Subcutaneous abdominal adipose tissue (tissue), 5 donors: Measurements from ENCODE around the gene BNIP2.

Source experiments
- H3K27ac ChIP-seq: one replicate; pipeline ENCODE4 v1.7.0; 2013; ENCODE audit warnings: low read depth, mild to moderate bottlenecking, inconsistent platforms, low read length, moderate library complexity
- H3K27me3 ChIP-seq, 5 donors: one replicate each; pipeline ENCODE4 v1.7.0; 2013; ENCODE audit warnings: low read length in 5 of 5, inconsistent platforms in 1 of 5; ENCODE audit not compliant: control insufficient read depth in 5 of 5, insufficient read depth in 4 of 5
- H3K36me3 ChIP-seq, 5 donors: one replicate each; pipeline ENCODE4 v1.7.0; 2013; ENCODE audit warnings: low read length in 5 of 5; ENCODE audit not compliant: control insufficient read depth in 5 of 5, insufficient read depth in 5 of 5
- H3K4me1 ChIP-seq, 5 donors: one replicate each; pipeline ENCODE4 v1.7.0; 2013; ENCODE audit warnings: low read length in 5 of 5, mild to moderate bottlenecking in 3 of 5, moderate library complexity in 1 of 5; ENCODE audit not compliant: control insufficient read depth in 5 of 5, insufficient read depth in 5 of 5
- H3K4me3 ChIP-seq, 5 donors: one replicate each; pipeline ENCODE4 v1.7.0; 2013; ENCODE audit warnings: low read length in 5 of 5, low read depth in 1 of 5
- H3K9ac ChIP-seq, 5 donors: one replicate each; pipeline ENCODE4 v1.7.0; 2013; ENCODE audit warnings: low read length in 5 of 5, mild to moderate bottlenecking in 4 of 5, moderate library complexity in 3 of 5
- H3K9me3 ChIP-seq, 5 donors: one replicate each; pipeline ENCODE4 v1.7.0; 2013; ENCODE audit warnings: low read length in 5 of 5; ENCODE audit not compliant: control insufficient read depth in 5 of 5
- donor health status: healthy.
- donor health status: healthy.
- donor health status: healthy.
- donor health status: healthy.
- donor health status: healthy.

The BNIP2 gene, protein sequence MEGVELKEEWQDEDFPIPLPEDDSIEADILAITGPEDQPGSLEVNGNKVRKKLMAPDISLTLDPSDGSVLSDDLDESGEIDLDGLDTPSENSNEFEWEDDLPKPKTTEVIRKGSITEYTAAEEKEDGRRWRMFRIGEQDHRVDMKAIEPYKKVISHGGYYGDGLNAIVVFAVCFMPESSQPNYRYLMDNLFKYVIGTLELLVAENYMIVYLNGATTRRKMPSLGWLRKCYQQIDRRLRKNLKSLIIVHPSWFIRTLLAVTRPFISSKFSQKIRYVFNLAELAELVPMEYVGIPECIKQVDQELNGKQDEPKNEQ

DNA sequence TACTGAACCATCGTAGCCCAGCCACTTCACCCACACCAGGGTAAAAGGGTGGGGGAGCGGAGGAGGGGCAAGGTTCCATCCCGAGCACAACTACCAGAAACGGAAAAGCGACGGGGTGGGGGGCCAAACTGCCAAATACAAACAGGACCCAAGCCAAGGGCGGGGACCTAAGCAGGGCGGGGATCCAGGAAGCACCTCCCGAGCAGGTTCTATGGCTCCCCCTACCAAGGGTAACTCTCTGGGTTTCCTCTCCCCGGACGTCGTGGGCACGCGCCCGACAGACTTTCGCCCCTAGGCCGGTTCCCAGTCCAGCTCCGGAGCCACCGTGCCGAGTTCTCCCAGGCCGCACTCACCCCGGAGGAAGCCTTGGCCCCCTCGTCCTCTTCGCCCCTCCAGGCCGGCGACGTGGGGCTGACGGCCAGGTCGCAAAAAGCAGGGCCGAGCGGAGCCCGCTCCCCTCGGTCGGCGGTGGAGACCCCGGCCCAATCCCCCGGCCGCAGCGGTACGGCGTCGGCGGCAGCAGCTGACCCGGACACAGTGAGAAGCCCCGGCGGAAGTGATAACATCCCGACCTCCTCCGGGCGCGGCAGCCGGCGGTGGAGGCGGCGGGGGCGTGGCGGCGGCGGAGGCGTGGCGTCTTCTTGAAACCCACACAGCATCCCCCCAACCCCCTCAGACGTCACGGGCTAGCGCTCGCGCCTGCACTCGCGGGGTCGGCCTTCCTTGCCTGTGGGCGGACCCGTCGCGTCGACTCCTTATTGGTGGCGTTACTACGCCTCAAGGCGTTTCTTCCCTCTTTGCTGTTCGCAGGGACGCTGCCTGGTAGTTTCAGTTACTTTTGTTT is at the start of gene BNIP2:
TSS of gene BNIP2 (minus strand) at position 539 of the 844 bp plus-strand sequence. CDS start 6,863 bp downstream, outside the sequence.
- peaks cover 0 to 2% (median 0%) of the 10 kb centered on the region in 5 donors for H3K36me3 ChIP-seq

DNA sequence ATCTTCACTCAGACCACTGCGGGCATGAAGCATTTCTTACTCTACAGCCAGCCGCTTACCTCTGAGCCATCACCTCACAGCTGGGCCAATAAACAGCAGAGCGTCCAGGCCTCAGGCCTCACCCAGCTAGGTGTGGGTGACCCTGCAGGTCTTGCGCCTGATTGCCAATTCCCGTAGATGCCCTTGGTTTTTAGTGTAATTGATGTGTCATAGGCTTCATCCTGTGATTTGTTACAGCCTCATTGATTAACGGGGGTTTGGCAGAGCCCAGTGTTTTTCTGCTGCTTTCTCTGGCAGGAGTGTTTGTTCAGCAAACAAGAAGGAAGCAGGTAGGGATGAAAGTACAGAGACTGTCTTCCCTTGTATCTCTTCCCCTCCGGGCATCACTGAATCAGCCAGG is 49.6 kb upstream of the BNIP2 start:
- peaks cover 0 to 3% (median under 1%) of the 10 kb centered on the region in 5 donors for H3K9me3 ChIP-seq
- no peak overlapping the region for H3K9ac ChIP-seq
- peaks cover 0 to 5% (median 0%) of the 10 kb centered on the region in 5 donors for H3K4me1 ChIP-seq
- H3K27me3 ChIP-seq, result peaks cover 3 to 7% (median 5%) of the 10 kb centered on the region in 5 donors
- no peak overlapping the region for H3K4me3 ChIP-seq
- no peaks in the 10 kb centered on the region for H3K36me3 ChIP-seq
- H3K27ac ChIP-seq, result no peak overlapping the region

More for the DNA sequence above, at the start of gene BNIP2:
- Histone ChIP-seq H3K9me3 (no peaks in the 10 kb centered on the region), H3K4me1 (peaks cover 3 to 42% (median 37%) of the 10 kb centered on the region in 5 donors), H3K9ac (peak within 1 kb of the TSS; percentile 89 to 99 (median 98)), H3K27ac (peak within 1 kb of the TSS; percentile 98), H3K27me3 (no peaks in the 10 kb centered on the region), H3K4me3 (peak within 1 kb of the TSS; percentile 82 to 98 (median 96))

DNA sequence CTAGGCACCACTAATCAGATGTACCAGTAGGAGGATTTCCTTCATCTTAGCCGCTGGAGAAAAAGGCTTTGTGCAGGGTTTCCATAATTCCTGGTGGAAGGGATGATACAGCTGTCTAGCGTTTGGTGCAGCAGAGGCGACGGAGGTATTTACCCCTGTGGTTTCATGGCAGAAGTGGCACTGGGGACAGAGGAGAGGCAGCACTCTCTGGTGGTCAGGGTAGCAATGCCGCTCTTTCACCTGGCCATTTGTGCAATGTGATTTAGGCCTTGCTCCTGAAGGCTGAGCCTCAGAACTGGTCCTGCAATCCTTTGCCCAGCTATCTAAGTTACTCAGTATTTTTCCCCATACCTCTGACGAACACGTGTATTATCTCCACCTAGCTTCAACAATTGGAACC is 47.1 kb upstream of the BNIP2 start:
- H3K27me3 ChIP-seq, result peaks cover 0 to 5% (median 0%) of the 10 kb centered on the region in 5 donors
- H3K4me3 ChIP-seq, result no peak overlapping the region
- no peak overlapping the region for H3K9ac ChIP-seq
- no peaks in the 10 kb centered on the region for H3K9me3 ChIP-seq
- peaks cover 0 to 1% (median 0%) of the 10 kb centered on the region in 5 donors for H3K4me1 ChIP-seq
- H3K36me3 ChIP-seq, result no peaks in the 10 kb centered on the region
- H3K27ac ChIP-seq, result no peak overlapping the region

DNA sequence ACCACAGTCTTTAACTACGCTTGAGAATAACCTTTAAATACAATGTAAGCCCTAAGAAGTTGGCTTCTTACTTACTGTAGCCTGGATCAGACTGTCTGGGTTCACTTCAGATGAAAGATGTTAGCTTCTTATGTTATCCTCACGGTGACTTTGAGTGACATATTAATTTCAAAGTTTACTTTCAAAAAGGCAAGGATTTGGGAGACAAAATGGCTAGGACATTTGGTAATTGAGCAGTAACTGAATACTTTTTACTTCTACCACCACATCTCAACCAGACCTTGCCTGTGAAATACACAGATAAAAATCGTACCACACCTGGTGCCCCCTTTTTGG is 36.0 kb upstream of the BNIP2 start:
- no peak overlapping the region for H3K9ac ChIP-seq

DNA sequence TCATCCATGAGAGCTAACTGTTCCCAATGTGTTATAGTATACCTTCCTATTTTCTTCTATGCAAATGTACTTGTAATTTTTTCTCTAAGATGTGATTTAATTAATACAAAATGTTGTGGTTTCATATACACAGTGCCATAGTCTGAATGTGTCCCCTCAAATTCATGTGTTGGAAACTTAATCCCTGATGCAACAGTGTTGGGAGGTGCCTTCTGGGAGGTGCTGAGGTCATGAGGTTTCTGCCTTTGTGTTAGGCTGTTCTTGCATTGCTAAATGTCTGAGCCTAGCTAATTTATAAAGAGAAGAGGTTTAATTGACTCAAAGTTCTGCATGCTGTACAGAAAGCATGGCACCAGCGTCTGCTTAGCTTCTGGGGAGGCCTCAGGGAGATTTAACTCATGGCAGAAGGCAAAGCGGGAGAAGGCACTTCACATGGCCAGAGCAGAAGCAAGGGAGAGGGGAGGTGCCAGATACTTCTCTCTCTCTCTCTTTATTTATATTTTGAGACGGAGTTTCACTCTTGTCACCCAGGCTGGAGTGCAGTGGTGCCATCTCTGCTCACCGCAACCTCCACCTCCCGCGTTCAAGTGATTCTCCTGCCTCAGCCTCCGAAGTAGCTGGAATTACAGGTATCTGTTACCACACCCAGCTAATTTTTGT is 34.7 kb upstream of the BNIP2 start:
- H3K4me1 ChIP-seq, result peaks cover 0 to 5% (median 0%) of the 10 kb centered on the region in 5 donors
- H3K27ac ChIP-seq, result no peak overlapping the region
- no peaks in the 10 kb centered on the region for H3K36me3 ChIP-seq
- H3K27me3 ChIP-seq, result peaks cover 0 to under 1% (median 0%) of the 10 kb centered on the region in 5 donors
- H3K4me3 ChIP-seq, result no peak overlapping the region
- no peak overlapping the region for H3K9ac ChIP-seq
- no peaks in the 10 kb centered on the region for H3K9me3 ChIP-seq

More for the DNA sequence above, 36.0 kb upstream of the BNIP2 start:
- H3K27me3 ChIP-seq, result peaks cover 0 to 6% (median 3%) of the 10 kb centered on the region in 5 donors
- peaks cover 0 to 5% (median 0%) of the 10 kb centered on the region in 5 donors for H3K4me1 ChIP-seq
- H3K9me3 ChIP-seq, result no peaks in the 10 kb centered on the region
- no peaks in the 10 kb centered on the region for H3K36me3 ChIP-seq
- H3K4me3 ChIP-seq, result no peak overlapping the region
- H3K27ac ChIP-seq, result no peak overlapping the region

DNA sequence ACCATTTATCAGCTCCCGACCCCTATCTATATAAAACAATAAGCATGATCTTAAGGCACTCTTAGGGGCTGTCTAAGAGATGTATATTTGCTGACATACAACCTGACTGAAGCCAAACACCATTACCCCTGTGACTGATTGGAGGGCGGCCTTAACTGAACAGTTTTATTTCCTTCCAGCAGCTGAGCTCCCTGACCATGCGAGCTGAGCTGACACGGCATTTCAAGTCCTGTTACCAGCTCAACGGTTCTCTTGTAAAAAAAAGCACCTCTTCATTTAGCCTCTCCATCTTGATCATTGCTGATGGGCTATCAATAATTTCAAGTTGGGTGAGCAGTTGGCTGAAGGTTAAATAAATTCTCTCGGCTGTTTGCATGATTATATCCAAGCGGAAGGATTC is 33.4 kb upstream of the BNIP2 start:
- Histone ChIP-seq H3K27ac (no peak overlapping the region), H3K9me3 (no peaks in the 10 kb centered on the region), H3K9ac (no peak overlapping the region), H3K27me3 (no peaks in the 10 kb centered on the region), H3K4me1 (peaks cover 0 to 5% (median 0%) of the 10 kb centered on the region in 5 donors), H3K4me3 (no peak overlapping the region), H3K36me3 (no peaks in the 10 kb centered on the region)

DNA sequence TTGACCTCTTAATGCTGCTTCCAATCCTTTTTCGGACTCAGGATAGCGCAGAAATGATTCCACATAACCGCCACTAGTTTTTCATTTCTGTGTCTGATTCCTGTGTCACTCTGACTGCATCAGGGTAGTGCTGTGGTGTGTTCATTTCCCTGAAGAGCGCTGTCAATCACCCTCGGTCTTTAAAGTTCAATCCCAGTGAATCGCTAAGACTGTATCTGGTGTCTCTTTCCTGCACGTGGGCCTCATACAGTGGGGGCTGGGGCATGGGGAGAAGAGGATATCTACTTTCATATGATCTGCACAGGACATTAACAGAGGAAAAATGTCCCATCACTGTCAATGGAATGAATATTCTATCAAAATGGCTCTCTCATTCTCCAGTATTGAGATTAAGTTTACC is 32.9 kb upstream of the BNIP2 start:
- H3K4me3 ChIP-seq, result no peak overlapping the region
- peaks cover 0 to 5% (median 0%) of the 10 kb centered on the region in 5 donors for H3K4me1 ChIP-seq
- no peak overlapping the region for H3K9ac ChIP-seq
- H3K36me3 ChIP-seq, result no peaks in the 10 kb centered on the region
- H3K27ac ChIP-seq, result no peak overlapping the region
- H3K27me3 ChIP-seq, result no peaks in the 10 kb centered on the region
- H3K9me3 ChIP-seq, result no peaks in the 10 kb centered on the region

DNA sequence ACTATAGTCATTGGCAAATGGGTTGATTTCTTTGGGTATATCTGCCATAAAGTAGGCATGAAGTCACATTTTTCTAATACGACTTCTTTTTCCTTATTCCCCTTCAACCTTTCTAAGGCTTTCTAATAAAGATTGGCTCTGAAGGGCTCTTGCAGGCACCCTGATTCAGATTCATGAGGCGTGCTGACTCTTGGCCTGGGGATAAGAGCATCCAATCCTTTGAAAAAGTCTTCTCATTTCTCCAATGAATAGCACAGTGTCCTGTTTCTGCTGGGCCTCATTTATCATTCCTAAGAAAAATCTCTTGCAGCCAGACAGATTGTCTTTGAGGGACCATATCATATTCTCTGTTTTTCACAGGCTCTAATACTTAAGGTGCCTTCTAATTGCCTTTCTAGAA is 32.3 kb upstream of the BNIP2 start:
- Histone ChIP-seq H3K4me1 (peaks cover 0 to 5% (median 0%) of the 10 kb centered on the region in 5 donors), H3K9ac (no peak overlapping the region), H3K27me3 (no peaks in the 10 kb centered on the region), H3K36me3 (no peaks in the 10 kb centered on the region), H3K27ac (no peak overlapping the region), H3K9me3 (peaks cover 0 to 3% (median 0%) of the 10 kb centered on the region in 5 donors), H3K4me3 (no peak overlapping the region)

DNA sequence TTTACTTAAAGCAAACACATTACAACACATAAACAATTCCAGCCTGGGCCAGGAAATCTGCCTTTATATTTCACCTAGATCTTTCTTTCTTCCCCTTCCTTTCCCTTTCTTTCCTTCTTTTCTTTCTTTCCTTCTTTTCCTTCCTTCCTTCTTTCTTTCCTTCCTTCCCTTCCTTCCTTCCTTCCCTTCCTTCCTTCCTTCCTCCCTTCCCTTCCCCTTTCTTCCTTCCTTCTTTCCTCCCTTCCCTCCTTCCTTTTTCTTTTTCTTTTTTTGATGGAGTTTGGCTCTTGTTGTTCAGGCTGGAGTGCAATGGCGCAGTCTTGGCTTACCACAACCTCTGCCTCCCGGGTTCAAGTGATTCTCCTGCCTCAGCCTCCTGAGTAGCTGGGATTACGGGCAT is 24.1 kb upstream of the BNIP2 start:
- no peak overlapping the region for H3K27ac ChIP-seq
- H3K4me3 ChIP-seq, result no peak overlapping the region
- no peaks in the 10 kb centered on the region for H3K36me3 ChIP-seq
- H3K9ac ChIP-seq, result no peak overlapping the region
- H3K4me1 ChIP-seq, result no peaks in the 10 kb centered on the region
- no peaks in the 10 kb centered on the region for H3K27me3 ChIP-seq
- H3K9me3 ChIP-seq, result peaks cover 0 to 6% (median 0%) of the 10 kb centered on the region in 5 donors
